ENCODE results near the gene TMEM35B.
"Not testable (repeated sequence)": the region's sequence is repeated elsewhere in the genome, so short reads cannot be mapped to it uniquely, and the experiment has no call there.

The TMEM35B gene

DNA sequence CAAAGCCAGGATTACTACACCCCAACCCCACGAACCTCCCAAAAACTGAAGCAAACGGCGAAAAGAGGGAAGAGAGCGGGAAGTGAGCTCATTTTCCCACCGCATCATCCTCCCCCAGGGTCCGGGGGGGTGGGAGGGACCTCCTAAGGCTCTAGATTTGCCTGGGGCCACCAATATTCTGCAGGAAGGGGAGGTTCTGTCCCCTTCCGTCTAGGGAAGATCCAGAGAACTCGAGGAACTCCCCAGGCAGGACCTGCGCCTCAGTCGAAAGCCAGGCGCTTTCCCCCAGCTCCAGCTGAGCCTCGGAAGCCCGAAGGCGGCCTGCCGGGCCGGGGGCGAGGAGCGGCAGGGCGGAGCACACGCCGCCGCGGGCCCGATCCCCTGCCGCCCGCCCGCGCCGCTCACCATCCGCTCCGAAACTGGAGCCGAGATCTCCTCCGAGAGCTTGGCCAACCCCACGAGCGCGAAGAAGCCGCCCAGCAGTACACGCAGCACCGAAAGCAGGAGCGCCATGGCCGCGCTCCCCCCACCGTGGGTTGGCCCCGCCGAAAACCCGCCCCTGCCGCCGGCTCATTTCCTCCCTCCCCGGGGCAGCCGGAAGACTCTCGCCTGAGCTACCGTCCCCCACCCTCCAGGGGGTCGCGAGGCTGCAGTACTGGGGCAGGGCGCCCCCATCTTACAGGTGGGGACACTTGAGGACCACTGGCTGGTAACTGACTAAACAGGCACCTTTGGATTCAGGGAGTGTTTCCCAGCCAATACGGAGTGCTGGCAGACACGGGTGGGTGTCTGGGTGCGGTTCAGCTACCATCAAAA lies at the start of gene TMEM35B:
TSS of gene TMEM35B (minus strand) at position 555 of the 816 bp plus-strand sequence. CDS start at position 513, 42 bp downstream.
- DNase-seq (ENCODE audit: low read depth) = peak; percentile 58

DNA sequence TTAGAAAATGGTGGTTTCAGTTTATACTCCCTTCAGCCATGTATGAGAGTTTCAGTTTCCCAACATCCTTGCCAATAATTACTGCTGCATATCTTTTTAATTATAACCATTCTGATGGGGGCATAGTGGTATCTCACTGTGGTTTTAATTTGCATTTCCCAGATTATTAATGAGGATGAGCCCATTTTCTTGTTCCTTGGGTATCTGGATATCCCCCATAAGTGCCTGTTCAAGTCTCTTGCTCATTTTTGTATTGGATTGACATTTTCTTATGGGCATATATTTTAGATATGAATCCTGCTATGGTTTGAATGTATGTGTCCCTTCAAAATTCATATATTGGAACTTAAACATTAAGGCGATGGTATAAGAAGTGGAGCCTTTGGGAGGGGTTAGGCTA lies 48.2 kb upstream of the TMEM35B start:
- no peak for DNase-seq (ENCODE audit: low read depth)

DNA sequence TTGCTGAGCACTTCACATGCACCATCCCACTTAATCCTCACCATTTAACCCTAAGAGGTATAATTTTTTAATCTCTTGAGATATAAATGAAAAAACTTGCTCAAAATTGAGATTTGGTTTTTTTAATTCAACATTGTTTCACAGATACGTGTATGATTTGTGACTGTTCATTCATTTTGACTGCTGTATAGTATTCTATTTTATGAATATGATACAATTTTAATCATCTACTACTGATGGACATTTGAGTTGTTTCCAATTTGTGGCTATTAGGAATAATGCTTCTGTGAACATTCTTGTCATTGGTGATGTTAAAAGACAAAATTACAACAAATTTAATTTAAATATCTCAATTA lies 47.2 kb upstream of the TMEM35B start:
- DNase-seq (ENCODE audit: low read depth) = no peak

DNA sequence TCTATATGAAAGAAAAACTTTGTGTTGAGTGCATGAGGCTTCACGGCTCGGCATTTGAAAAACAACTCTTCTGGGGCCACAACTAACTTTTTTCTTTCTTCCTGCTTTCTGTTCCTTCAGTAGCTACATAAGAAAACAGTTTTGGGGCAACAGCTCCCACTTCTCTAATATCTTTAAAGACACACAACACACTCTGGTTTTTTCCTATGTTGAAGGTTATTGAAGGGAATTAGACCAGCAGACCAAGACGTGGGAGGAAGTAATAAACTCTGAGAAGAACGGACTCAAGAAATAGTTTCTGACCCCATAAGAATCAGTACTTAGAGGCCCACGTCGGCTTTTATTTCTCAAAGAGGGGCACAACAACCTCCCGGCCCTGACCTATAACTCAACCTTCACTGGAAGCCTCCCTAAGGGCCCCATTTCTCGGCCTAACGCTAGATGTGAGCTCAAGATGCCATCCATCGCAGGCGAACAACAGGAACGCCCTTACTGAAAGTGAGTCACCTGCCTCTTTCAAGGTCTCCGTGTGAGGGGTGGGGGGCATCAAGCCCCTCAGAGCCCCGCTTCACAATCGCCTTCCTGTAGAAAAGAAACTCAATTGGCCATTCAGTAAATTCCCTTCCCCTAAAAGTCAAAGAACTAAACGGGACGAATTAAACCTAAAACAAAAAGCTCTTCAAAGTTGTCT lies 45.8 kb upstream of the TMEM35B start:
- peak; percentile 17 for DNase-seq (ENCODE audit: low read depth)

DNA sequence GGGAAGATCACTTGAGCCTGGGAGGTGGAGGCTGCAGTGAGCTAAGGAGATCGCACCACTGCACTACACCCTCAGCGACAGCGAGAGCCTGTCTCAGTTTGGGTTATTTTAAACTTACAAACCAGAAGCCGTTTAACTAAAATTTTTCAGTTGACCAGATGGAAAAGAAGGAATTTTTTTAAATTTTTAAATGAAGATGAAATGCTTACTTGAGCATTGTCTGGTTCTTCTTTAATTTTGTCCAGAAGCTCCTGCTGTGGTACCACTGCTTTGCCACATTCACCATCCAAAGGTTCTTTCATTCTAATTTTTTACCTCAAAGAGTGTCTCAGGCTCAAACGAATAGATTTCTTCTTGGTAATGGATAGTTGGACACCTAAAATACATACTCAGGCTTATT lies 45.2 kb upstream of the TMEM35B start:
- no peak for DNase-seq (ENCODE audit: low read depth)

DNA sequence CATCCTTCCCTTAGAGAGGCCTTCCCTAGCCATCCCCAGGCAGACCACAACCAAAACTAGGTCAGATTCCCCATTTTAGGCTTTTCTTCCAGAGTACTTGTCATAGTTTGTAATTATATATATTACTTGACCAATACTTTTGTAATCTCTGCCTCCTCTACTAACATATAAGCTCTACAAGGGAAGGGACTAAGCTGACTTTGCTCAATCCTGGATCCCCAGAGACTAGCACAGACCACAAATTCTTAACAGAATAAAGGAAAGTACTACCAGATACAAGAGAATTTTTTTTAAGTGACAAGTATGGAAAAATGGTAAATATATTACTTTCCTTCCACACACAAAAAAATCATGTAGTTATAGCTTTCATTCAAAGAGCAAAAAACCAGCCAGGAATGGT lies 44.6 kb upstream of the TMEM35B start:
- no peak for DNase-seq (ENCODE audit: low read depth)

DNA sequence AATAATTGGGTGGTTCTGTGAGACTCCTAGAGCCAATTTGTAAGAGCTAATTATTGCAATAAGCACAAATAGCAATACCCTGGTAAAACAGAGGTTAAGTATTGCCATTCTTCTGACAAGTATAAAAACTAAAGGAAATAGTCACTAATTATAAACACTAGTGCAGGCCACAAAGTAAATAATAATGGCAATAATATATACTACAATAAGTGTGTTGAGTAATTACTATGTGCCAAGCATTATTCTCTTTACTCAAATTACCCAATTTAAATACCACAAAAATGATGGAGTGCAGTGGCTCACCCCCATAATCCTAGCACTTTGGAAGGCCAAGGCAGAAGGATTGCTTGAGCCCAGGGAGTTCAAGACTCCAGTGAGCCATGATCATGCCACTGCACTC lies 31.3 kb upstream of the TMEM35B start:
- no peak for DNase-seq (ENCODE audit: low read depth)

DNA sequence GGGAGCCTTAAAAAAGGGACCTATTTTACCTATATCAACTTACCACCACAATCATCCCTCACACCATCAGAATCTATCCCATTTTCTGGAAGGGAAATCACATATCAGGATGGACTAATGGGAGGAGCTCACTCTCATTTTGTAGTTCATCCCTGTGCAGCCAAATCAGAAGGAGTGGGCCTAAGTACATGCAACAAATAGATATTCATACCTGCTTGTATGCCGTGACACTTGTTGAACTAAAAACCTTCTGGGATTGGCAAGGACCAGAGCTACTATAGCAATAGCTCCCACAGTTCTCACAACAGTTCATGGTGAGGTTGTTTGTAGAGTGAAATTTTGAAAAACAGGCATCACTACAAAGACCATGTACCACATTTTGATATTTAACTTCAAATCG lies 29.3 kb upstream of the TMEM35B start:
- DNase-seq (ENCODE audit: low read depth) = no peak

DNA sequence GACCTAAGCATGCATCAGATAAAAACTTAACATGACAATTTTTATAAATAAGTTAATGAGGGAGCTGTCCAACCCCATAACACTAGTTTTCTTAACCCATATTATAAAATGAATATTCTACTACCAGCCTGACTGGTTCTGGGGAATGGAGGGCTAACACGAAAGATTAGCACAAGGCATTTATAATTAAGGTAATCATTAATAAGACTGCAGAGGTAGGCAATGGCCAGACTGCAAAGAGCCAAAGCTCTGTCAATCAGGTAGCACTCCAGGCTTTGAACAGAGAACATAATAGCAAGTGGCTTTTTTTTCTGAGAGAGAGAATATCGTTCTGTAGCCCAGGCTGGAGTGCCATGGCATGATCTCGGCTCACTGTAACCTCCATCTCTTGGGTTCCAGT lies 20.6 kb upstream of the TMEM35B start:
- no peak for DNase-seq (ENCODE audit: low read depth)

DNA sequence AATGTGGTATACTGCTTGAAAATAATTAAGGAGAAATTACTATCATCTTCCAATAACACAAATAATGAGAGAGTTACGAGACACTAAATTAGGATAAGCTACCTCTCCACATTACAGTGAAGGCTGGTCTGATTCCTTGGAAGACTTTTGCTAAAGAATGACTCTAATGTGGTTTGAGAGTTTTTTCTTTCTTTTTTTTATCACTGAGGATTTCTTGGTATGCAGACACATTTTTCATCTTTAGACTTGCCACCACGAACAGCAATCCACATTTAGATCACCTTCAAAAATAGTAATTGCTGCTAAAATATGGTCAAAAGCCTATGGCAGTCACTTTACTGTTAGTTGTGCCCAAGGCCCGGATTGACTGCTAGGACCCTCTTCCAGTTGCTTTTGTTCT lies 16.6 kb upstream of the TMEM35B start:
- DNase-seq (ENCODE audit: low read depth) = no peak

DNA sequence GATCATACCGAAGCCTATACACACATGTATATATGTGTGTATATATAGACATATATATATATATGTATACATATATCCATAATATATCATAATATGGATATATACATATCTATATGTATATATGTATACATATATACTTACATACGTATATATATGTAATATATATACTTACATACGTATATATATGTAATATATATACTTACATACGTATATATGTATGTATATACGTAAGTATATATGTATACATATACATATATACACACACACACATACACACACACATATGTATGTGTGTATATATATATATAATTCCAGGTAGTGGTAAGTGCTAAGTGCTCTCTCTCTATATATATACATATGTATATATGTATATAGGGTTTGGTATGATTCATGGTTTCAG lies 9.7 kb upstream of the TMEM35B start:
- DNase-seq (ENCODE audit: low read depth) = no peak

DNA sequence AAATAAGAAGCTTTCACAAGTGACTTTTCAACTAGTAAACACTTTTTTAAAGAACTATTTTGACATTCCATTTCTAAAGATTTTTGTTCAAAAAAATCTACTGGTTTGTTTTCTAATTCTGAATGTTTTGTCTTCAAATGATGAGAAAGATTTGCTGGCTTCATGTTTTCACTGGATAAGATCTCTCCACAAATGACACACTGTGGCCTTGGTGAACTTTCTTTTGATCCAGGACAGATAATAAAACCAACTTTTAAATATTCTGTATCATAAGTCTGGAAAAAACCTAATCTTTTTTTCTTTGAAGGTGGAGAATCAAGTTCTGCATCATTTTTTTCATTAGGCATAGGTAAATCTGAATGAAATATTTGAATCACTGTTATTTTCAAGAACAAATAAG lies 3.4 kb upstream of the TMEM35B start:
- no peak for DNase-seq (ENCODE audit: low read depth)

DNA sequence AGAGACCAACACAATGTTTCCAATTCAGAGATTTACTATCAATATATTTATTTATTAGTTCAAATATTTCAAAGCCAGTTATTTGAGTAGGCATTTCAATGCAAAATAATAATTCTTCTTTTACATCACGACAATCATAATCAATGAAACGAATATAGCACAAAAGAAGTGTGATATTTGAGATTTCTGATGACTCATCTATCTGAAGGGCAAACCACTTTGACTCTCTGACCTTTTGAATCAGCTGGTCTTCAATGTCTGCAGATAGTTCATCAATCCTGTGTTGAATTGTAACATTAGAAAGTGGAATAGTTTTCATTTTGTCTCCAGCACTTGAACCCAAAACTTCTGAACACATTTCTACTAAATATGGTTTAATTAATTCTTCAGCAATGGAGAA lies 3.0 kb upstream of the TMEM35B start:
- no peak for DNase-seq (ENCODE audit: low read depth)

DNA sequence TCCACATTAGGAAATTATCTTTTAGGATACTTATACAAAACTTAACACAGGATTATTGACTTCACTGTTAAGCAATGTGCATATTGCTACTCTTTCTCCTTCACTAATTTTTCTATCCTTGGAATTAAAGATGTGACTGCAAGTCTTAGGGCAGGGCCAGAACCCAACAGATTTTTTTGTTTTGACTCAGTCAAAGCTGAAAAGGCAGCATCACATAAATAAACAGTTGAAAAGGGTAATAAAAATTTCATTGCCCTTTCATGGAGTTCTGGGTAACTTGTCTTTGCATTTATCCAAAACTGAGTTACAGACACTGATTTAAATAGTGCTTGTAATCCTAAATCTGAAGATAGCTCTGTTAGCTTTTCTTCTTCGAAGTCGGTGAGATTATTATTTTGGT lies 1.9 kb upstream of the TMEM35B start:
- DNase-seq (ENCODE audit: low read depth) = no peak

DNA sequence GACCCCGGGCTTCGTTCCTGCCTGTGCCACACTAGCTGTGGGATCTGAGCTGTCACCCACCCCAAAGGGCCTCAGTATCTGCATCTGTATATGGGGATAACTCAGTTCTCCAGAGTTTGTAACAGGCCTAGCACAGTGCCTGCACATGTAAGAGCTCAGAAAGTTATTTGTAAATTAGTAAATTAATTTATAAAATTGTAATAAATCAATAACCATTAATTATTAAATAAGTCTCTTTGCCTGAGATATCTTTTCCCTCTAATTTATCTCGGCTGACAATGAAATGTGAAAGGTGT lies 410 bp upstream of the TMEM35B start:
- DNase-seq (ENCODE audit: low read depth) = not testable (repeated sequence)

DNA sequence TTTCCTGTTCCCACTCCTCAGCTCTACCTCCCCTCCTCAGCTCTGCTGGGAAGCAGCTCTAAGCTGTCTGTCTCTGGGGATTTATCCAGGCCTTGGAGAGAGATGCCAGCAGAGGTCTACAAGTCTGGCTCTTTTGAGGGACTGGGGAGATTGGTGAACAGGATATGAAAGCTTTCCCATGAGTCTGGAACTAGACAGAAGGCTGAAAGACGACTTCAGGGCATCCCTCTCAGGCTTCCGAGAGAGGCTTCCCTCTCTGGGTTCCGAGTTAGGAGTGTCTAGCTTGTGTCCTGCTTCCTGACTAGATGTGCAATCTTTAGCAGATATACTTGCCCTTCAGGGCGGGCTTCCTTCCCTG lies 733 bp downstream of the TMEM35B start:
- no peak for DNase-seq (ENCODE audit: low read depth)

DNA sequence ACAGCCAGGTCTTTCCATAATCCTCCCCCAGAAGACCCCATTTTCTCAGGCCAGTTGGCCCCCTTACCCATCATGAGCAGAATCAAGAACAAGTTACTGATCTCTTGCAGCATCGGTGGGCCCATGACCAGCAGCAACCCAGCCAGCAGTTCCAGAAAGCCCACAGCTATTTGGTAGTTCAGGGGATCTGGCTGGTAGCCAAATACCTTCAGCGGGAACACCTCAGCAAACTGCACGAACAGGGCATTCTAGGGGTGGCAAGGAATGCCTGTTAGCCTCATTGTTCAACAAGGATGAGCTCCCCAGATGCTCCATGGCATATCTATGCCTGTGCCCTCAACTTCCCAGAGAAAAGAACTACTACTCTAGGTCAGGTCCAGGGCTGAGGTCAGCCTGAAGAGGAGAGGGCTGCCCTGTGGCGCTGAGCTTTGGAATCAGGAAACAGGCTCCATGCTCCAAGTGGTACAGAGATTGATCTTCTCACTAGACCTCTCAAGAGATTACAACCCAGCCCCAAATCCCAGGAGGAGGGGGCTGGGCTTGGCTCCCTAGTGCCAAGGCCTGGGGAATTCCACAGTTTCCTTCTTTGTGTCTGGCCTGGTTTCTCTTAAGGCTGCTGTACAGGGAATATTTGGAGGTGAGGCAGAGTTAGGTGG lies 1.3 kb downstream of the TMEM35B start:
- no peak for DNase-seq (ENCODE audit: low read depth)

DNA sequence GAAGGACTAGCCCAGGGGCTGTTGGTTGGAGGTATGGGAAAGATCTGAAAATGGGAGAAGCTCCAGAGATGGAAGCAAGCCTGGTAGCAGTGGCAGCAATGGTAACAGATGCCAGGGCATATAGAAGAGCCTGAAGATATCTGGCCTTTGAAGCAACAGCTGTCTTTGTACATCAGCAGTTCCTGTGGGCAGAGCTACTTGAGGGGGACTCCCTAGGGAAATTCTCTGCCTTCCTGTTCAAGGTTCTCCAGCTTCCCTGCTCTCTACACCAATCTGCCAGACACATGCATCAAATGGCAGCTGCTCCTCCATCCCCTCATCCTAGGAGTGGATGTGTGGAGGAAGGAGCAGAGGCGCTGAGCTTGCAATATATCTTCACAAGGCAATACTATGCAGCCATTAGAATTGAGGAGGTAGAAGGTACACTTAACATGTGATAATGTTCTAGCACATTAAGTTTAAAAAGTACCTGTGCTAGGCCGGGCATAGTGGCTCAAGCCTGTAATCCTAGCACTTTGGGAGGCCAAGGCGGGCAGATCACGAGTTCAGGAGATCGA lies 2.2 kb downstream of the TMEM35B start:
- no peak for DNase-seq (ENCODE audit: low read depth)

DNA sequence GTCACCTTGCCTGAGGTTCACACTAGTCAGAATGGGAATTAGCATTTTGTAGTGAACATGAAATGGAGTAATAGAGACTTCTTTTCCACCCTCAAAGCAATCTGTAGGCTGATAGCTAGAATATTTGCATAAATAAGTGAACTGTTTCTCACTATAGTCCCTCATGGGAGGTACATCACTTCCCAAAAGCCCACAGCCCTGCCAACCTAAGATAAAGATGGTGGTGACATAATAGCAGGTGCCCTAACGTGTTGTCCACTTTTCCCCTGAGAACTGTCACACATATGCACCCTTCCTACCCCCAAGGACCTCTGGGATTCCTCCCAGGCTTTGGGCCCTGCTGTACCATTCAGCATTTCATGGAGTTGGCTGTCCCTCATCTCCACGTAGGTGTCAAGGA lies 4.4 kb downstream of the TMEM35B start:
- DNase-seq (ENCODE audit: low read depth) = no peak

DNA sequence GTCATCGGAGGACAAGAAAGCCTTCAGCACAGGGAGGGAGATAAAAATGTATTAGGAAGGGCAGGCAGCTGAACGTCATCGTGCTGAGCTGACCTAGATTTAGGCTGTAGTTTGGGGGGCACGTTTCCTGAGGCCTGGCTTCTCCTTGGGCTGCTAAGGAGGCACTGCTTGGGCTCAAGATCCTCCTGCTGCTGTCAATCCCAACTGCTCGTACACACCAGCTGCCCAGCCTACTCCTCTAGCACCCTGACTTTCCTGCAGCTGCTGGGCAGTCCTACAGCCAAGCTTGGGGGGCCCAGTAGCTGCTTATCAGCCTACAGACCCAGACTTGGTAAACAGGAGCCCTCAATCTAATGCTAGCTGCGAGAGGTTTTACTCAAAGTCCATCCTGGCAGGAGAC lies 6.2 kb downstream of the TMEM35B start:
- no peak for DNase-seq (ENCODE audit: low read depth)

DNA sequence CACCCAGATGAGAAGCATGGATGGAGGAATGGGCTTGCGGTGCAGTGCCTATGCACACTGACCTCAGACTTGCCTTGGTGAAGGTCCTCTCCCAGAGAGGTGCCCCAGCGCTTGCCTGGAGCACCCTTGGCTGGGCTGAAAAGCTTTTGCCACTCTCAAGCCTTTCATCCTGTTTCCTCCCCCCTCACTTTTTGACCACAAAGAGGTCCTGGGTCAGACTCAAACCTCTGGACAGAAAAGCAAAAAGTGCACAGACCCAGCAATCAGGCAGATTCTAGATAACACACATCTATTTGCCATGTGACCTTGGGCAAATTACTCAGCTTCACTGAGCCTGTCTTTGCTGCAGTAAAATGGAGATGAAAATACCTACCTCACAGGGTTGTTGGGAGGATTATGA lies 7.3 kb downstream of the TMEM35B start:
- DNase-seq (ENCODE audit: low read depth) = no peak

DNA sequence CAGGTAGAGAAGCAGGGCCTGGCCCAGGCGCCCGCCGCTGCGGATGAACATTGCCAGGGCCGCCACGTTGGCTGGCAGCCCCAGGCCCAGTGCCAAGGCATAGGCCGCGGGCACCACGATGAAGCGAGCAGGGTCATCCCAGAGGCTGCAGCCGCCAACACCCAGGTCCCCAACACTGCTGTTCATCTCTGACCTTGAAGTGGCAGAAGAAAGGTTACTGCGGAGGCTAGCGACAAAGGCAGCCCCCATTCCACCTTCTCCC lies 8.0 kb downstream of the TMEM35B start:
- DNase-seq (ENCODE audit: low read depth) = no peak

DNA sequence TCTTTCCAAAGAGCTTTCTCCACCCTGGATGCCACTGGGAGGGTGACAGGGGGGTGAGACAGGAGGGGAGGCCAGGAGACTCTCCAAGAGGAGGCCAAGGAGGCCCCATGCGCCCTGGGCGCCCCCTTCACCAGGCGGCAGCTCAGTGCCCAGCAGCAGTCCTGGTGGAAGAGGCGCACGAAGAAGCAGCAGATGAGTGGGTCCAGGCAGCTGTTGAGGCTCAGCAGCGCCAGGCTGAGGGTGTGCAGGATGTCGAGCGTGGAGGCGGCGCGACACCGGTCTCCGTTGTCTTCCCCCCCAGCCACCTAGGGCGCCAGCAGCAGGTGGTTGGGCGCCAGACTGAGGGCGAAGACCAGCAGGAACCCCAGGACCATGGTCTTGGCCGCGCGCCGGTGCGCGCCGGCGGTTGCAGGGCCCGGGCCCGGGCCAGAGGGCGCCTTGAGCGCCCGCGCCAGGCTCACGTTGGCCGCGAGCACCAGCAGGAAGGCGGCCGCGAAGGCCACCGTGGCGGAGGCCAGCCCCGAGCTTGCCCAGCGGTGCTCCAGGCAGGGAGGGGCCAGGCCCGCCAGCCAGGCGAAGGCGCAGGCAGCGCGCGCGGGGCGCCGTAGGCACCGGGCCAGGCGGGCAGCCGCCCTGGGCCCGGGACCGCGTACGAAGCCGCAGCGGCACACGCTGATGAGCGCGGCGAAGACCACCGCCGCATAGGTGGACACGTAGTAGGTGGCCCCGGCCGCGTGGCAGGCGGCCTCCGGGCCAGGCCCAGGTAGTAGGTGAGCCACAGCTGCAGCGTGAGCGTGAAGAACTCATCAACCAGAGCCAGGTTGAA lies 8.6 kb downstream of the TMEM35B start:
- DNase-seq (ENCODE audit: low read depth) = no peak

Measured in stimulated activated CD8-positive, alpha-beta memory T cell treated with anti-CD3 and anti-CD28 coated beads, Interleukin-15, amount 100 ng/mL, for 1 hour (primary cell).